ENCODE data around the gene VIM.

- TF ChIP-seq CTCF (IDR thresholded peaks at IDR 0.05; ENCODE audit: low read depth, low read length) (no peak), EZH2phosphoT487 (IDR thresholded peaks at IDR 0.05; ENCODE audit: low read depth) (no peak)
Measured at GRCh38 chr10:17202999-17203398, 25.0 kb upstream of the VIM start.
